GM12878 (cell line): ENCODE measurements around the gene NLGN2. TPM values are rescaled to one million over a fixed set of nuclear protein-coding genes. Genes with fewer than 3 reads are reported as not detected.

Source experiments
- CEBPB ChIP-seq, 2 experiments: fragments of 150-350 bp in 1 of 2; IDR thresholded peaks; 2 replicates each; pipeline ENCODE4 v1.6.1; 2012 to 2014; ENCODE audit warnings: low read depth in 2 of 2, low read length in 2 of 2, borderline replicate concordance in 1 of 2, inconsistent platforms in 1 of 2
- CREM ChIP-seq: IDR thresholded peaks from 2 replicates; pipeline ENCODE4 v1.6.1; 2014; ENCODE audit warnings: antibody characterized with exemption, low read depth
- DPF2 ChIP-seq: fragments of 450-650 bp; IDR thresholded peaks from 2 replicates; pipeline ENCODE4 v1.6.1; 2017; ENCODE audit warnings: mild to moderate bottlenecking
- HCFC1 ChIP-seq: fragments of 150-350 bp; IDR thresholded peaks from 2 replicates; pipeline ENCODE4 v1.6.1; 2014; ENCODE audit warnings: low read length
- IKZF2 ChIP-seq, 2 experiments: fragments of 450-650 bp; IDR thresholded peaks; 2 replicates each; pipeline ENCODE4 v1.6.1; 2017; ENCODE audit warnings: mild to moderate bottlenecking in 2 of 2, moderate library complexity in 2 of 2
- KAT2A ChIP-seq: conservative IDR thresholded peaks from 2 replicates; pipeline ENCODE4 v1.6.1; 2011; ENCODE audit warnings: low read depth, low read length; ENCODE audit not compliant: control insufficient read depth
- MXI1 ChIP-seq: fragments of 150-350 bp; IDR thresholded peaks from 2 replicates; pipeline ENCODE4 v1.6.1; 2011; ENCODE audit warnings: low read depth, mild to moderate bottlenecking, inconsistent platforms, low read length, improper control_type of control experiment
- PML ChIP-seq: IDR thresholded peaks from 2 replicates; pipeline ENCODE4 v1.6.1; 2012; ENCODE audit warnings: low read length, inconsistent platforms
- RAD21 ChIP-seq: IDR thresholded peaks from 2 replicates; pipeline ENCODE4 v1.6.1; 2011; ENCODE audit warnings: mild to moderate bottlenecking, low read depth, low read length, moderate library complexity; ENCODE audit not compliant: insufficient read depth
- RELA ChIP-seq: fragments of 450-650 bp; IDR thresholded peaks from 2 replicates; pipeline ENCODE4 v1.8.0; 2014; ENCODE audit warnings: borderline replicate concordance; ENCODE audit not compliant: partially characterized antibody
- RUNX3 ChIP-seq: IDR thresholded peaks from 2 replicates; pipeline ENCODE4 v1.6.1; 2012; ENCODE audit warnings: low read length, inconsistent platforms
- STAT1 ChIP-seq: fragments of 450-650 bp; conservative IDR thresholded peaks from 2 replicates; pipeline ENCODE4 v1.6.1; 2014; ENCODE audit warnings: antibody characterized with exemption, mild to moderate bottlenecking
- polyA plus RNA-seq, 11 experiments: library from polyadenylated mRNA; depleted of rRNA in 4 of 11; unstranded in 6 of 11; stranded (reverse) in 5 of 11; fragments of >200 nt; fragmentation: Nextera tagmentation in 4 of 11; fragmentation: Illumina TruSeq in 1 of 11; extraction: Ambion mirVana in 4 of 11; extraction: Trizol in 1 of 11; gene quantifications; 1 replicate in 1 of 11; 2 replicates in 10 of 11; pipeline versions ENCODE4 v1.2.1 to v1.2.3, GENCODE V29; 2011 to 2016; ENCODE audit warnings: inconsistent platforms in 2 of 11, missing spikeins in 2 of 11, low read depth in 1 of 11
- total RNA-seq, 4 experiments: library from RNA; depleted of rRNA in 3 of 4; stranded (reverse); fragments of >200 nt in 3 of 4; fragmentation: Illumina TruSeq in 1 of 4; extraction: Trizol in 1 of 4; gene quantifications; 2 replicates each; pipeline versions ENCODE4 v1.2.1 to v1.2.3, GENCODE V29; 2013 to 2021
- TF ChIP-seq, protein P1 (sequence below): fragments of 450-650 bp; formaldehyde crosslinking; IDR thresholded peaks from 2 replicates; pipeline ENCODE4 v1.5.0; 2022; ENCODE audit warnings: mild to moderate bottlenecking, missing genetic modification characterization
- TF ChIP-seq, protein P2 (sequence below): IDR thresholded peaks from 2 replicates; pipeline ENCODE4 v1.6.1; 2012; ENCODE audit warnings: low read depth, low read length, improper control_type of control experiment
- TF ChIP-seq, protein P3 (sequence below): IDR thresholded peaks from 2 replicates; pipeline ENCODE4 v1.6.1; 2011; ENCODE audit warnings: mild to moderate bottlenecking, low read depth, low read length, moderate library complexity; ENCODE audit not compliant: insufficient replicate concordance
- TF ChIP-seq, protein P4 (sequence below): fragments of 450-650 bp; conservative IDR thresholded peaks from 2 replicates; pipeline ENCODE4 v1.6.1; 2017; ENCODE audit warnings: mild to moderate bottlenecking, moderate library complexity
- TF ChIP-seq, protein P5 (sequence below): fragments of 450-650 bp; IDR thresholded peaks from 2 replicates; pipeline ENCODE4 v1.6.1; 2016; ENCODE audit warnings: mild to moderate bottlenecking

The NLGN2 gene
- total and polyA plus RNA-seq, 10 of the 15 experiments (the other 5 are each of a cell fraction or from before 2014, with no cell fraction given), result 0.02 to 0.87 (median 0.11) TPM; not detected in 2

DNA sequence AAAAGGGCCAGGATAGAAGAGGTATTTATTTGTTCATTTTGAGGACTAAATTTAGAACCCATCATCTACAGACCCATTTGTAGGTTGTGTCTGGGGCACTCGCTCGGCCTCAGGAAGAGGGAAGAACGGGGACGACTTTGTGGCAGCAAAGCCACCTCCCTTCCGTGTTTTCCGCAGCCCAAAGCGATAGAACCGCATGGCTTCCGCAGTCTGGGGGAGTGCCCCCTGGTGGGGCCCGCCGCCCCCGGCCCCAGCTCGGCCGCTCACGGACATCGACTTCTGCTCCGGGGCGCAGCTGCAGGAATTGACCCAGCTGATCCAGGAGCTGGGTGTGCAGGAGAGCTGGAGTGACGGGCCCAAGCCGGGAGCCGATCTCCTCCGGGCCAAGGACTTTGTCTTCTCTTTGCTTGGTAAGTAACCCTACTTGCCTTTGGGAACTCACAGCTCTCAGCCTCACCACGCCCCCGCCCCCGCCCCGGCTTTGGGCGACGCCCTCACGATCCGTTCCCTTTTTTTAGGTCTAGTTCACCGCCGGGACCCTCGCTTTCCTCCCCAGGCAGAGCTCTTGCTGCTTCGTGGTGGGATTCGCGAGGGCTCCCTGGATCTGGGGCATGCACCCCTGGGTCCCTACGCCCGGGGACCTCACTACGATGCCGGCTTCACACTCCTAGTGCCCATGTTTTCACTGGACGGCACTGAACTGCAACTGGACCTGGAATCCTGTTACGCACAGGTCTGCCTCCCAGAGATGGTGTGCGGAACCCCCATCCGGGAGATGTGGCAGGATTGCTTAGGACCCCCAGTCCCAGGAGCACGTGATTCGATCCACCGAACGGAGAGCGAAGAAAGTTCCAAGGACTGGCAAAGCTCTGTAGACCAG lies 28.3 kb downstream of the NLGN2 start (continued):
- TF ChIP-seq, protein P1, sequence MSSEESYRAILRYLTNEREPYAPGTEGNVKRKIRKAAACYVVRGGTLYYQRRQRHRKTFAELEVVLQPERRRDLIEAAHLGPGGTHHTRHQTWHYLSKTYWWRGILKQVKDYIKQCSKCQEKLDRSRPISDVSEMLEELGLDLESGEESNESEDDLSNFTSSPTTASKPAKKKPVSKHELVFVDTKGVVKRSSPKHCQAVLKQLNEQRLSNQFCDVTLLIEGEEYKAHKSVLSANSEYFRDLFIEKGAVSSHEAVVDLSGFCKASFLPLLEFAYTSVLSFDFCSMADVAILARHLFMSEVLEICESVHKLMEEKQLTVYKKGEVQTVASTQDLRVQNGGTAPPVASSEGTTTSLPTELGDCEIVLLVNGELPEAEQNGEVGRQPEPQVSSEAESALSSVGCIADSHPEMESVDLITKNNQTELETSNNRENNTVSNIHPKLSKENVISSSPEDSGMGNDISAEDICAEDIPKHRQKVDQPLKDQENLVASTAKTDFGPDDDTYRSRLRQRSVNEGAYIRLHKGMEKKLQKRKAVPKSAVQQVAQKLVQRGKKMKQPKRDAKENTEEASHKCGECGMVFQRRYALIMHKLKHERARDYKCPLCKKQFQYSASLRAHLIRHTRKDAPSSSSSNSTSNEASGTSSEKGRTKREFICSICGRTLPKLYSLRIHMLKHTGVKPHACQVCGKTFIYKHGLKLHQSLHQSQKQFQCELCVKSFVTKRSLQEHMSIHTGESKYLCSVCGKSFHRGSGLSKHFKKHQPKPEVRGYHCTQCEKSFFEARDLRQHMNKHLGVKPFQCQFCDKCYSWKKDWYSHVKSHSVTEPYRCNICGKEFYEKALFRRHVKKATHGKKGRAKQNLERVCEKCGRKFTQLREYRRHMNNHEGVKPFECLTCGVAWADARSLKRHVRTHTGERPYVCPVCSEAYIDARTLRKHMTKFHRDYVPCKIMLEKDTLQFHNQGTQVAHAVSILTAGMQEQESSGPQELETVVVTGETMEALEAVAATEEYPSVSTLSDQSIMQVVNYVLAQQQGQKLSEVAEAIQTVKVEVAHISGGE (CRISPR knock-in tag), result no peak
- TF ChIP-seq IKZF2 (IDR thresholded peaks at IDR 0.05) (0 out of 4 replicates have a peak, but pooled peaks have one; percentile 21 to 46), HCFC1 (peak; percentile 27; the same call in 1 of the 2 replicates), RUNX3 (peak; percentile 51), CEBPB (IDR thresholded peaks at IDR 0.05; ENCODE audit: borderline replicate concordance in 1 of 2, low read depth in 2 of 2, low read length in 2 of 2) (no peak), KAT2A (no peak), PML (0 out of 2 replicates have a peak, but pooled peaks have one; percentile 22), MXI1 (no peak; the same call in 1 of the 2 replicates), STAT1 (no peak), DPF2 (0 out of 2 replicates have a peak, but pooled peaks have one; percentile 28), RELA (no peak), CREM (no peak), RAD21 (no peak)
- TF ChIP-seq, protein P2, sequence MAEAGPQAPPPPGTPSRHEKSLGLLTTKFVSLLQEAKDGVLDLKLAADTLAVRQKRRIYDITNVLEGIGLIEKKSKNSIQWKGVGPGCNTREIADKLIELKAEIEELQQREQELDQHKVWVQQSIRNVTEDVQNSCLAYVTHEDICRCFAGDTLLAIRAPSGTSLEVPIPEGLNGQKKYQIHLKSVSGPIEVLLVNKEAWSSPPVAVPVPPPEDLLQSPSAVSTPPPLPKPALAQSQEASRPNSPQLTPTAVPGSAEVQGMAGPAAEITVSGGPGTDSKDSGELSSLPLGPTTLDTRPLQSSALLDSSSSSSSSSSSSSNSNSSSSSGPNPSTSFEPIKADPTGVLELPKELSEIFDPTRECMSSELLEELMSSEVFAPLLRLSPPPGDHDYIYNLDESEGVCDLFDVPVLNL, result no peak
- TF ChIP-seq, protein P3, sequence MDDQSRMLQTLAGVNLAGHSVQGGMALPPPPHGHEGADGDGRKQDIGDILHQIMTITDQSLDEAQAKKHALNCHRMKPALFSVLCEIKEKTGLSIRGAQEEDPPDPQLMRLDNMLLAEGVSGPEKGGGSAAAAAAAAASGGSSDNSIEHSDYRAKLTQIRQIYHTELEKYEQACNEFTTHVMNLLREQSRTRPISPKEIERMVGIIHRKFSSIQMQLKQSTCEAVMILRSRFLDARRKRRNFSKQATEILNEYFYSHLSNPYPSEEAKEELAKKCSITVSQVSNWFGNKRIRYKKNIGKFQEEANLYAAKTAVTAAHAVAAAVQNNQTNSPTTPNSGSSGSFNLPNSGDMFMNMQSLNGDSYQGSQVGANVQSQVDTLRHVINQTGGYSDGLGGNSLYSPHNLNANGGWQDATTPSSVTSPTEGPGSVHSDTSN, result no peak
- TF ChIP-seq, protein P4, sequence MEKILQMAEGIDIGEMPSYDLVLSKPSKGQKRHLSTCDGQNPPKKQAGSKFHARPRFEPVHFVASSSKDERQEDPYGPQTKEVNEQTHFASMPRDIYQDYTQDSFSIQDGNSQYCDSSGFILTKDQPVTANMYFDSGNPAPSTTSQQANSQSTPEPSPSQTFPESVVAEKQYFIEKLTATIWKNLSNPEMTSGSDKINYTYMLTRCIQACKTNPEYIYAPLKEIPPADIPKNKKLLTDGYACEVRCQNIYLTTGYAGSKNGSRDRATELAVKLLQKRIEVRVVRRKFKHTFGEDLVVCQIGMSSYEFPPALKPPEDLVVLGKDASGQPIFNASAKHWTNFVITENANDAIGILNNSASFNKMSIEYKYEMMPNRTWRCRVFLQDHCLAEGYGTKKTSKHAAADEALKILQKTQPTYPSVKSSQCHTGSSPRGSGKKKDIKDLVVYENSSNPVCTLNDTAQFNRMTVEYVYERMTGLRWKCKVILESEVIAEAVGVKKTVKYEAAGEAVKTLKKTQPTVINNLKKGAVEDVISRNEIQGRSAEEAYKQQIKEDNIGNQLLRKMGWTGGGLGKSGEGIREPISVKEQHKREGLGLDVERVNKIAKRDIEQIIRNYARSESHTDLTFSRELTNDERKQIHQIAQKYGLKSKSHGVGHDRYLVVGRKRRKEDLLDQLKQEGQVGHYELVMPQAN, result peak; percentile 61
- TF ChIP-seq, protein P5, sequence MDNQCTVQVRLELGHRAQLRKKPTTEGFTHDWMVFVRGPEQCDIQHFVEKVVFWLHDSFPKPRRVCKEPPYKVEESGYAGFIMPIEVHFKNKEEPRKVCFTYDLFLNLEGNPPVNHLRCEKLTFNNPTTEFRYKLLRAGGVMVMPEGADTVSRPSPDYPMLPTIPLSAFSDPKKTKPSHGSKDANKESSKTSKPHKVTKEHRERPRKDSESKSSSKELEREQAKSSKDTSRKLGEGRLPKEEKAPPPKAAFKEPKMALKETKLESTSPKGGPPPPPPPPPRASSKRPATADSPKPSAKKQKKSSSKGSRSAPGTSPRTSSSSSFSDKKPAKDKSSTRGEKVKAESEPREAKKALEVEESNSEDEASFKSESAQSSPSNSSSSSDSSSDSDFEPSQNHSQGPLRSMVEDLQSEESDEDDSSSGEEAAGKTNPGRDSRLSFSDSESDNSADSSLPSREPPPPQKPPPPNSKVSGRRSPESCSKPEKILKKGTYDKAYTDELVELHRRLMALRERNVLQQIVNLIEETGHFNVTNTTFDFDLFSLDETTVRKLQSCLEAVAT, result peak; percentile 65
